NCI-H2227 treated with DMSO at 0.1 percent for 48 hours (cell line): ENCODE data around the gene MYNN.

Experiments
- DNase-seq: peaks from one replicate; lab custom pipeline; 2025; lab: John Stamatoyannopoulos, UW

MYNN gene

DNA sequence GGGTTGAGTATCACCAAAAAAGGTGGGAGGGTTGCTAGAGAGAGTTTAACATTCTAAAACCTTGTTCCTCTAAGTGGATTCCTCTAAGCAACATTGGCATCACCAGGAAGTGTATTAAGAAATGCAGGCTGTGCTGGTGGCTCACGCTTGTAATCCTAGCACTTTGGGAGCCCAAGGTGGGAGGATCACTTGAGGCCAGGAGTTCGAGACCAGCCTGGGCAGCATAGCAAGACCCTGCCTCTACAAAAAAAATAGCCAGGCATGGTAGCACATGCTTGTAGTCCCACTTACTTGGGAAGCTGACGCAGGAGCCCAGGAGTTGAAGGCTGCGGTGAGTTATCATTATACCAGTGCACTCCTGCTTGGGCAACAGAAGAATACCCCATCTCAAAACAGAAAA is 4.6 kb downstream of the MYNN start:
- no peak for DNase-seq

DNA sequence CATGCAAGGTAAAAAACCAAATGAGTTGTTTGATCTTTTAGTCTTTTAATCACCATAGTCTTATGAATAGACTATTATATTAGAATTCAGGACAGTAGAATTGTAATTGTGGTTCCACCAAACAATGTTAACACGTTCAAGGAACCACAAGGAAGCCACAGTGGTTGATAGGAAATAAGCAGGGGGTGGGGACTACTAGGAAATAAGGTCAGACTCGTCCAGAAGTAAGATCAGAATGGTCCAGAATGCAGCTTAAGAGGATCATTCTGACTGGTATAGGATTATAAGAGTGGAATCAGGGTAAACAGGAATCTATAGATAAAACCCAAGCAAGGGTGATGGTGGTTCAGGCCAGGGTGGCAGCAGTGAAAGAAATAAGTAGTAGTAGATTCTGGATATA is 7.5 kb downstream of the MYNN start:
- no peak for DNase-seq

DNA sequence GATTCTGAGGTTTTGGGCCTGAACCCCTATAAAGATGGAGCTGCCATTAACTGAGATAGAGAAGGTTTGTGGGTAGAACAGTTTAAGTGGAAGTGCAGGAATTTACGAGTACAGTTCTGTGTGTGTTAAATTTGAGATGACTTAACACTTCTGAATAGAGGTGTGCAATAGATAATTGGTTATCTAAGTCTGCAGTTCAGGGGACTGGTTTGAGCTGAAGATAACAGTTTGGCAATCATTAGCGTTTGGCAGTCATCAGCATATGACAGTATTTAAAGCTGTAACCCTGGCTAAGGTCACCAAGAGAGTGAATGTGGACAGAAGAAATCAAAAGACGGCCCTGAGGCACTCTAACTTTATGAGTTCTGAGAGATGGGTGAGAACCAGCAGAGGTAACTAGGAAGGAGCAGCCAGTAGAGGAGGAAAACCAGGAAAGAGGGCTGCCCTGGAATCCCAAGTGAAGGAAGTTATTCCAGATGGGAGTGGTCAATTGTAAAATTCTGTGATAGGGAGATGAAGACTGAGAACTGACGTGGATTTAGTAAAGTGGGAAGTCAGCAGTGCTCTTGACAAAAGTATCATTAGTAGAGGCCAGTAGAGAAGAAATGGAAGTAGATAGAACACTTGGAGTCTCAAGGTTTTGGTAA is 8.1 kb downstream of the MYNN start:
- no peak for DNase-seq

DNA sequence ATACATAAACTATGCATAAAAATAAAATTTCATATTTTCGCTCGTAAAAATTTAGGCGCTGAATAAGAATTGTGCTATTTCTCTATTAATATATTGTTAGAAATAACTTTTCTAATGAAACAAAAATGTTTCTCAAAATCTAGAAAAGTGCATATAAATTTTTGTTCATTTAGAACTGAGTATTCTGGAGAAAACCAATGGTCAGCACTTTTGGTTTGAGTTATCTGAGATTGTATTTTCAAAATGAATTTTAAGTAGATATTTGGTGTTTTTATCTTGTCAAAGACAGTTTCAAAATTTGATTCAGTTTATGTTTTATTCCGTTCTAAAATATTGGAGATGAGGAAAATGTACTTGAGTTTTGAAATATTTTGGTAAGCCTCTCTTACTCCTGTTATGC is 13.9 kb downstream of the MYNN start:
- DNase-seq: no peak

DNA sequence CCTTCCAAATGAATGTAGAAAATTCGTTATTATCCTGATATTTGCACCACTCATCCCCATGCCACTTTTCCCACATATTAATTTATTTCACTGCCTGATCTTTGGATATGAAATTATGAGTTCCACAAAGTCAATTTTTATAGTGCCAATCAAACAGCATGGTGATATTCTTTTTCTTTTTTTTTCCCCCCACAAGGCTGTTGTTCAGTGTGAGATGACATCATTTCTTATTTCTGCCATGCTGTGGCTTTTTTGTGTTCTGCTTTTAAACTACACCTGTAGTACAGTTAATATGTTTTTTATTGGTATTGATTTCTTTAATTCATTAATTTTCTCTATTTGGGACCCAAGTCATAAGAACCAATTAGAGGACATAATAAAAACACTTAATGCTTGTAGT is 14.6 kb downstream of the MYNN start:
- no peak for DNase-seq

DNA sequence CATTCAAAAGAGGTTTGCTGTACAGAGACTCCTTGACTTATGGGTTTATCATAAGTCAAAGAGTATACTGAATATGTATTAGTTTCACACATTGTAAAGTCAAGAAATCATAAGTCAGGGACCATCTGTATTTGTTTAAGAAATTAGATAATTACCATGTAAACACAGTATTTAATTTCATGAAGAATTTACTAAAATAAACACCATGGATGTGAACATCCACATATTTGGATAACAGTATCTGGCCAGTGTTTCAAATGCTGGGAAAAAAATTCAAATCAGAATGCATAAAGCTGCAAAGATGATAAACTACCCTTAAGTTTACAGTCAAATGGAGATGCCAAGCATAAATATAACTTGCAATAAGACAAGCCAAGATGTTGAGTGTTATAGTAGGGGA is 17.0 kb downstream of the MYNN start:
- no peak for DNase-seq

DNA sequence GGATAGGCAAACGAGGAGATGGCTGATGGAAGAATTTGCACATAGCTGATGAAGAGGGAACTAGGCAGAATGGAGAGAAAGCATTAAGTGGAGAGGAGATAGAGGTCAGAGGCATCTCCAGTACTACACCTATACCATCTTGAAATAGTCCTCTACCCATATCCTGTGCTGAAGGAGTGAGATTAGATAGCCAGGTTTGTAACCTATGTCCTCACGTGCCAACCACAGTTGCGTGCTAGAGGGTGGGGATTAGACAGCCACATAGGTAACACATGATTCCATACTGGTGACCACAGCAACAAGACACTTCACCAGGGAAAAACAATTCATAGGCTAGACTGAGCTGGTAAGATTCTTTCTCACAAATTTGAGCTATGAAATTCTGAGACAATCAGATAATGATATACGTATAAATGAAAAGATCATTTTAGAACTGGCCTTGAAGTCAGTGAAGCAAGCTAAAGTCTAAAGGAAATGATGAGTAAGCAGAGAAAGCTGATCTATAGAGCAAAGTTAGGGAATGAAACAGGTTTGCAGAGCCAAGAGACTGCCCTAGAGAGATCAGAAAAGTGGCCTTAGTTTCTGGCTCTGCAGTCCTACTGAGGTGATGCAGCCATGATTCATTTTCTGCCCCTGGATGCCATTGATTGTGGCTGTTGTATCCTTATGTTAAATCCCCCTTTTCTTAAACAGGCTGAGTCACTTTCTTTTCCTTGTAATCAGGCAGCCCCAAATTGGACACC is 17.7 kb downstream of the MYNN start:
- DNase-seq: no peak

DNA sequence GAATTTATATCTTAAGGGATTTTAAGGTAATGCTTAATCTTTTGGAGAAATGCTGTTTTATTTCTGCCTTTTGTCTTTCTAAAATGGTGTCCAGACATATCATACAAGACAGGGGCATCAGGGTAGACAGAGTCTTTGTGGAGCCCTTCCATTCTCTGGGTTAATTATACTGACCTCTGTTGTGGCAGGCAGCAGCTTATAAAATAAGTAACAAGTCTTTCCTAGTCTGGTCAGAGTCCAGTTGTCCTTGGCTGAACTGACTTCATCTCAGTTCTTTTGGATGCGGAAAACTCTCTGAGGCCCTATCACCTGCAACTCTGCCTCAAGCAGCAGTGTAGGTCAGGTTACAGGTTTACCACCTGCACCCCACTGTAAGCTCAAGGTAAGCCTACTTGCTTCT is 19.2 kb downstream of the MYNN start:
- no peak for DNase-seq

DNA sequence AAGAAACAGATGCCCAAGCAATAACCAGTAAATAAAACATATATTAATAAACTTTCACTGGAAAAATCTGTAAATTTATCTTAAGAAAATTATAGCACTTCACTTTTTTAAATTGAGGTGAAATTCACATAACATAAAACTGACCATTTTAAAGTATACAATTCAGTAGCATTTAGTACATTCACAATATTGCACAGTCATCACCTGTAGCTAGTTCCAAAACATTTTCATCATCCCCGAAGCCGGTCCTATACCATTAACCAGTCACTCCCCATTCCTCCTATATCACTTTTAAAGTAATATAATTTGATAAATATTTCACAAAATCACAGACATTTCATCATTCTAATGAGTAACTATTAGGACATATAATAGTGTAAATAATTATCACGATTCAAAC is 31.5 kb downstream of the MYNN start:
- DNase-seq: no peak

DNA sequence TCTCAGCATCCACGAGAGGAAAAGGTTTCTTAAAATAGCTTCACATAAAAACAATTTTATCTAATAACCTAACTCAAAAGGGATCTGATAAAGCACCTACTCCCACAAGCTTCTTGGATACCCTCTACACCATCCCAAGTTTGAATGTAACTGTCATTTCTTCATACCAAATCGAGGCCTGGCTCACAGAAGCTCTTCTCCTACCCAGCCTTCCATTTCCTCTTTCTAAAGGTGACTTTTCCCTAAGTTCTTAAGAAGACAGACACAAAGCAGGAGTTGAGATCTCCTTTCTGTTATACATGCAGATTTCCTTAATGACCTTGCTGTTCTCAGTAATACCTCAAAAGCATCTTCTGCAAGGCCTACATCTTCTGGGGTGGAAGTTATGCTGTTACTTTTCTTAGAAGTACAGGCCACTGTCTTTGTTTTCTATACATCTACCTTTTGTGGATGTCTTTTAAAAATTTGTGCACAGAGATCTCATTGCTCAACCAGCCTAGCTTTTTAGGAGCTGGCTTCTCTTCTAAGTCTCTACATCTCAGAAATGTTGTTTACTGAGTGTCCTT is 36.1 kb downstream of the MYNN start:
- no peak for DNase-seq

DNA sequence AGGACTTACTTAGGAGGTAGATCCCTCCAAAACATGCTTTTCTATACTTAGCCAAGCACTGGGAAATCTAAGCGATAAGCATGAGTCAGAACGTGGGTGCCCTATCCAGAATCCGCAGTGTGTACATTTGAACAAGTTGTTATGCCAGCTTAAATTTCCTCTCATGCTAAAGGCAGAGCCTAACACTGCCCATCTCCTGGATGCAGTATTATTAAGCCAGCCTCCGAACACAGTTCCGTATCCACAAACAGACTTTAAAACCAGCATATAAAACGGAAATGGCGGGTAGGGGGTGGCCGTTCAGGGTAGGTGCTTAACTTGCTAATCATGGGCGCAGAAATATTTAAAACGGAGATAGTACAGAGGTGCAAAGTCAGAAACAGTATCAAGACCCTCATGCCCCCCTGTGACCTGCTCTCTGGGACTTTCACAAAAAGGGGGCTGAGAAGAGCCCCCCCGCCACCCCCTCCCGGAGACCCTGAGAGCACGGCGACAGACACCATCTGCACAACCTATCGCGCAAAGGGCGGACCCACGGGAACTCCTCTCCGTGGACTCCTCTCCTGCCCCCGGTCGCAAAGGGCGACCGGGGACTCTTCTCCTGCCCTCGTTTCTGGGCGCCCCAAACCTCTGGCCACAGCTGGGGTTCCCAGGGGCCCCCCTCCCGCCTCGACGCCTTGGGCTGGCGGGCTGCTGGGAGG is 38.6 kb downstream of the MYNN start:
- DNase-seq: peak; percentile 51

DNA sequence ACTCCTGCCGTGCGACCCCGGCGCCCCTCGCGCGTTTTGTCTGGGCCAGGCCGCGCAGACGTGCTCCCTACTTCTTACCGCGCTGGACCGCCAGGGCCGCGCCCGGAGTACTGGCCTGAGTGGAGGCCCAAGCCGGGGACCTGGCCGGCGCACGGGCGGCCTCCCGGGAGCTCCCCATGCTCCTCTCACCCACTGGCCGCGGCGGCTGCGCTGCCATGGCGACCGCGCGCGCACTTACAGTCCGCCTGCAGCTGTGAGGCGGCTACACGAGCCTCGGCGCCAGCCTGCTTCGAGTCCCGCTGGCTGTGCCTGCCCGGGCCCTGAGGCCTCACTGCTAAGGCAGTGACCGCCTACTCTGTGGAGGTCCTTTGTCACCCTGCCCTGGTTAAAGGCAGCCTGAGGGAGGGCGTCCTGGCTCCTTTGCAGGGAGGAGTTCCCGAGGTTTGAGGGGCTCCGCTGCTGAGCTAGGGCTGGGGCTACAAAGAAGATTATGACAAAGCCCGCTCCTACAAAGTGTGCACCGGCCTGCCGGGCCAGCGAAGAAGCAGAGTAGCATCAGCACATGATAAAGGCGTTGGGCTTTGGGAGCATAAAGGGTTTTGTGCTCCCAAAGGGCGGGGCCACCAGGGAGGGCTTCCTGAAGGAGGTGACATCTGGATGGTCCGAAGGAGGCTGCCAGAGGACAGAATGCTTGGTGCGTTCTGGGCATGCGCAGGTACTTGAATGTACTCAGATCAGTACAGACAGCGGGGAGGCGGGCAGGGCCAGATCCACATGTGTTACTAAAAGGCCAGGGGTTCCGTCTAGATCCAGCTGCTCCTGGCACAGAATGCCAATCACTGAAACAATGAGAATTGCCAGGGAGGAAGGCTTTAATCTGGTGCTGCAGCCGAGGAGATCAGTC is 39.4 kb downstream of the MYNN start, which contains the start of the genes LRRC34 and LRRIQ4:
TSS of gene LRRC34 (minus strand) at position 573 of the 904 bp plus-strand sequence. CDS start at position 217, 356 bp downstream.
TSS of gene LRRIQ4 (plus strand) at position 539 of the 904 bp plus-strand sequence. CDS start 9,052 bp downstream, outside the sequence.
- DNase-seq: peak; percentile 57

DNA sequence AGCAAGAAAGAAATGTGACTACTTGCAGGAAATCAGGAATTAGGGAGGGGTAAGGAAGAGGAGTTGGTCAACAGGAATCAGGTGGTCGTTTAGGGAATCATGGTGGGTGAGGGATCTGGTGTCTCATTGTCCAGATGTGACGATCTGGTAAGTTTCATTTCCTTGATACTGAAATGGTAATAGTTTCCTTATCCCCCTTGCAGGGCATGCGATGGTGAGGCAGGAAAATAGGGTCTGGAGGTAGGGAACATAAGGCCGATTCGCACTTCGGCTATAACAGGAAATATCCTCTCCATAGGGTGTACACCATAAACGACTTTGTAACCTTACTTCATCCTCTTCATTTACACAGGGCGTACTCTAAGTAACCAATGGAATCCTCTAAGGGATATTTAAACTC is 40.1 kb downstream of the MYNN start:
- no peak for DNase-seq

DNA sequence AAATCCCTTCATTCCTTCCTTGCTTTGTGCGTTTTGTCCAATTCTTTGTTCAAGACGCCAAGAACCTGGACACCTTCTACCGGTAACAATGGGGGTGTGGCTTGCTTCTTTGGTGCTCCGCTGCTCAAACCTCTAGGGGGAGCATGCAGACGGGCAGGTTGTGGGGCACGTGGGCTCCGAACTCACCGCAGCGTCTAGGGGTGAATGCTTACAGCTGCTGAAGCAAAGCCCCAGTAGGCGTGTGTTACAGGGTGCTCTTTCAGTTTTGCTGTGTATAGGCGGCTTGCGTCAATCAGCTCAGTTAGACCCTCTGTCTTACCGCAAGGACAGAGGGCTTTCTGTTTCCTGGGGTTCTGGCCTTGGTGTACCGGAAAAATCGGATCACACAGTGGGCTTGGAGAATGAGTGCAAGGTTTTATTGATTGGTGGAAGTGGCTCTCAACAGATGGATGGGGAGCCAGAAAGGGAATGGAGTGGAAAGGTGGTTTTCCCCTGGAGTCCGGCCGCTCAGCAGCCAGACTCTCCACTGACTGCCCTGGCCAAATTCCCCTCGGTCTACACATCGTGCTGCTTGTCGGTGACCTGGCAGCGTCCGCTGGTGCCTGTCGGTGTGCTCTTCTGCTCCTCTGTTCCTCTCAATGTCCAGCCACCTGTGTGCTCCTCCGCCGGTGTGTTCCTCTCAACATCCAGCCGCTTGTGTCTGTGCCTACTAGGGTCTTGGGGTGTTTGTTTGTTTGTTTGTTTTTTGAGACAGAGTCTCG is 40.7 kb downstream of the MYNN start:
- DNase-seq: no peak

DNA sequence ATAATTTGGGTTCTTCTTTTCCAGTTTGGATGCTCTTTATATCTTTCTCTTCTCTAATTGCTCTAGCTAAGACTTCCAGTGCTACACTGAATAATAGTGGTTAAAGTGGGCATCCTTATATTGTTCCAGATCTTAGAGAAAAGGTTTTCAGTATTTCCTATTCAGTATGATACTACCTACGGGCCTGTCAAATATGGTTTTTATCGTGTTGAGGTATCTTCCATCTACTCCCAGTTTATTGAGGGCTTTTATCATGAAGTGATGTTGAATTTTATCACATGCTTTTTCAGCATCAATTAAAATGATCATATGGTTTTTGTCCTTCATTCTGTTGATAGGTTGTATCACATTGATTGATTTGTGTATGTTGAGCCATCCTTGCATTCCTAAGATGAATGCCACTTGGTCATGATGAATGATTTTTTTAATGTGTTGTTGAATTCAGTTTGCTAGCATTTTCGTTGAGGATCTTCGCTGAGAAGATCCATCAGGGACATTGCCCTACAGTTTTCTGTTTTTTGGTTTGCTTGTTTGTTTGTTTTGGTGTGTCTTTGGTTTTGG is 42.5 kb downstream of the MYNN start:
- no peak for DNase-seq

DNA sequence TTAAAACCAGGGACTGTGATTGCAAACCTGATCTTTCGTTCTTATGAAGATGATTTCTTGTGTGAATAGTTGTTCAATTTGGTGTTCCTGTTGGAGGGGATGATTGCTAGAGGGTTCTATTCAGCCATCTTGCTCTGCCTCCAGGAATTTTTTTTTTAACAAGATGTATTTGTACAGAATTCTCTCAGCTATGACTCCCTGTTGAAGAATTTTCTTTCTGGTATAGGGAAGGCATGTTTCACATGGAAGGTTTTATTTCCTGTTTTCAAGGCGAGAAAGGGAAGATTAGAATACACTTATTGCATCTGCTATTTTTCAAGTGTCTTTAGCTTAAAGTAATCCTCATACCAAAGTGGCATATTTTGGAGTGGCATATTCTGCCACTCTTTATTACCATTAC is 45.1 kb downstream of the MYNN start:
- no peak for DNase-seq

DNA sequence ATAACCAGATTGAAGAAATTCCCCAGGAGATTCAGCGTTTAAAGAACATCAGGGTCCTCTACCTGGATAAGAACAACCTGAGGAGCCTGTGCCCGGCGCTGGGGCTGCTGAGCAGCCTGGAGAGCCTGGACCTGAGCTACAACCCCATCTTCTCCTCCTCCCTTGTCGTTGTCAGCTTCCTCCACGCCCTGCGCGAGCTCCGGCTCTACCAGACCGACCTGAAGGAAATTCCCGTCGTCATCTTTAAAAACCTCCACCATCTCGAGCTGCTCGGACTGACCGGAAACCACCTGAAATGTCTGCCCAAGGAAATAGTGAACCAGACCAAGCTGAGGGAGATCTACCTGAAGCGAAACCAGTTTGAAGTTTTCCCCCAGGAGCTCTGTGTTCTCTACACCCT is 48.9 kb downstream of the MYNN start:
- no peak for DNase-seq

DNA sequence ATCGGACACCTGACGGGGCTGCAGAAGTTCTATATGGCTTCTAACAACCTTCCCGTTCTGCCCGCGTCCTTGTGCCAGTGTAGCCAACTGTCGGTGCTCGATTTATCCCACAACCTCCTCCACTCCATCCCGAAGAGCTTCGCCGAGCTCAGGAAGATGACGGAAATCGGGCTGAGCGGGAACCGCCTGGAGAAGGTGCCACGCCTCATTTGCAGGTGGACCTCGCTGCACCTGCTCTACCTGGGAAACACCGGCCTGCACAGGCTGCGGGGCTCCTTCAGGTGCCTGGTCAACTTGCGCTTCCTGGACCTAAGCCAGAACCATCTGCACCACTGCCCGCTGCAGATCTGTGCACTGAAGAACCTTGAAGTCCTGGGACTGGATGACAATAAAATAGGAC is 49.3 kb downstream of the MYNN start:
- DNase-seq: no peak

DNA sequence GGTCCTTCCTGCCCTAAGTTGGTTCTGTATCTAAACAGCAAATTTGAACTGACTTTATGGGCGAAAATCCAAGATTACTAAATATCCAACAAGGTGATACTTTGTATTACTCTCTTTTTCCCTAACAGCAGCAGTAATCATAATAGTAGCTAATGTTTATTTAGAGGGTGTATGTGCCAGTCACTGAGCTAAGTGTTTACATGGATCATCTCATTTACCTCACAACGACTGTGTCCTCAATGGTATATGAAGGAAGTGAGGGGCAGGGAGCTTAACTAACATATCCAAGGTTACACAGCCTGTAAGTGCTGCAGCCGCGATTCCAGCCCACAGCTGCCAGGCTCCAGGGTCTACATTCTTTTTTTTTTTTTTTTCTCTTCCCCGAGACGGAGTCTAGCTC is 49.8 kb downstream of the MYNN start:
- DNase-seq: no peak

DNA sequence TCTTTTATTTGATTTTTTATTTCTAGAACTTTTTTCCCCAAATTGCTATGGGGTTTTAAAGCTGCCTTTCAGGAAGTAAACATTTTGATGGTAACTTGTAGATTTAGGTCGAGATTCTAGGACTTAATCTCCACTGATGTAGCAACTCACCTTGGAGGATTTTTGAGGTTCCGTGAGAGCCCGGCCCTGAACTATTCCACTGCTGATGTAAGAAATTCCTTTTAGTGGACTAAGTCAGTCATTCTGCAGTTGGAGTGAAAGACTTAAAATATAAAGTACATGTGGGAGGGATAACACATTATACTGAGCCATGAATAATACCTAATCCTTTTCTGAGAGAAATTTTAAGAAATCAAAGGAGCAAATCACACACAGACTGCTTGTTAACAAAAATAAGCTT is 52.1 kb downstream of the MYNN start:
- no peak for DNase-seq

DNA sequence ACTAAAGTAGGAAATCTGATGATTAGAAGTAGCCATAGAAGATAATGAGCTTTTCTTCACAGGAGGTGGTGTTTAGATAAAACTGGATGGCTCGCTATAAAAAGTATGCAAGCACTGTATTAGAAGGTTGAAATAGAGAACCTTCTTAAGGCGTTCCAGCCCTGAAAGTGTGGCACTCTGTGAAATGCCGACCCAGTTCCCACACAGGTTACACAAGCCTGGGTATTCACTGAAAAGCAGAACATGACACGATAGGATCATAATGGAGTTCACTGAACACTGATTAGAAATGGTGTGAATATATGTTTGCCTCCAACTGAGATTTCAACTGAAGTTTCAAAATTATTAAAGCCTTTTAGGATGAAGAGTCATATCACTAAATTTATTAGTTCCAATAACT is 54.5 kb downstream of the MYNN start:
- DNase-seq: no peak
